HepG2 (cell line): ENCODE measurements around the gene MYOM1. TPM values are rescaled to one million over a fixed set of nuclear protein-coding genes. Genes with fewer than 3 reads are reported as not detected.

Source experiments
- AKAP8 ChIP-seq: sonication (generic); formaldehyde crosslinking; IDR thresholded peaks from 2 replicates; pipeline ENCODE4 v1.5.1; 2020; ENCODE audit warnings: mild to moderate bottlenecking, missing genetic modification reagents
- CBX5 ChIP-seq: sonication (generic); formaldehyde crosslinking; IDR thresholded peaks from 2 replicates; pipeline ENCODE4 v1.4.0; 2020; ENCODE audit warnings: missing genetic modification reagents, borderline replicate concordance
- CHD2 ChIP-seq: IDR thresholded peaks from 2 replicates; pipeline ENCODE4 v1.6.1; 2011; ENCODE audit warnings: low read depth, low read length, improper control_type of control experiment
- FOXM1 ChIP-seq: sonication (generic); formaldehyde crosslinking; IDR thresholded peaks from 2 replicates; pipeline ENCODE4 v1.5.0; 2020; ENCODE audit warnings: missing genetic modification reagents
- GATA4 ChIP-seq: sonication (generic); IDR thresholded peaks from 2 replicates; pipeline ENCODE4 v1.6.1; 2016; ENCODE audit warnings: antibody characterized with exemption, low read depth, borderline replicate concordance
- GFI1 ChIP-seq: sonication (generic); formaldehyde crosslinking; IDR thresholded peaks from 2 replicates; pipeline ENCODE4 v1.5.0; 2020; ENCODE audit warnings: missing genetic modification reagents, mild to moderate bottlenecking, borderline replicate concordance
- KLF16 ChIP-seq, 2 experiments: sonication (generic) in 1 of 2; formaldehyde crosslinking in 1 of 2; IDR thresholded peaks; 2 replicates each; pipeline versions ENCODE4 v1.6.1 to v1.8.0; 2016 to 2023; ENCODE audit warnings: missing genetic modification reagents in 2 of 2, missing compliant biosample characterization in 1 of 2
- MBNL3 ChIP-seq: fragments of 250-450 bp; sonication (Bioruptor Pico); conservative IDR thresholded peaks from 2 replicates; pipeline ENCODE4 v1.8.0; 2022; ENCODE audit warnings: mild to moderate bottlenecking, inconsistent platforms
- MIER2 ChIP-seq: IDR thresholded peaks from 2 replicates; pipeline ENCODE4 v1.6.1; 2016; ENCODE audit warnings: missing biosample characterization, missing genetic modification reagents
- NFE2L1 ChIP-seq: sonication (generic); formaldehyde crosslinking; IDR thresholded peaks from 2 replicates; pipeline ENCODE4 v1.4.0; 2020; ENCODE audit warnings: missing genetic modification reagents, mild to moderate bottlenecking, borderline replicate concordance
- NFKBIZ ChIP-seq: IDR thresholded peaks from 2 replicates; pipeline ENCODE4 v1.6.1; 2018; ENCODE audit warnings: missing genetic modification reagents, missing compliant biosample characterization
- NR2F6 ChIP-seq, 2 experiments: IDR thresholded peaks; 2 replicates each; pipeline ENCODE4 v1.6.1; 2016; ENCODE audit warnings: antibody characterized with exemption in 1 of 2, mild to moderate bottlenecking in 1 of 2
- SALL1 ChIP-seq: sonication (generic); formaldehyde crosslinking; IDR thresholded peaks from 2 replicates; pipeline ENCODE4 v1.8.0; 2022; ENCODE audit warnings: mild to moderate bottlenecking, missing genetic modification reagents
- SETDB1 ChIP-seq: sonication (generic); formaldehyde crosslinking; IDR thresholded peaks from 2 replicates; pipeline ENCODE4 v1.5.1; 2020; ENCODE audit warnings: missing genetic modification reagents, mild to moderate bottlenecking, borderline replicate concordance
- STAT5B ChIP-seq: sonication (generic); formaldehyde crosslinking; IDR thresholded peaks from 2 replicates; pipeline ENCODE4 v1.4.0; 2020; ENCODE audit warnings: missing genetic modification reagents
- TBX2 ChIP-seq: sonication (generic); formaldehyde crosslinking; IDR thresholded peaks from 2 replicates; pipeline ENCODE4 v1.5.0; 2020; ENCODE audit warnings: missing genetic modification reagents, mild to moderate bottlenecking, borderline replicate concordance
- TOE1 ChIP-seq: sonication (generic); formaldehyde crosslinking; IDR thresholded peaks from 2 replicates; pipeline ENCODE4 v1.4.0; 2020; ENCODE audit warnings: mild to moderate bottlenecking, missing genetic modification reagents
- ZMYM3 ChIP-seq: sonication (generic); formaldehyde crosslinking; IDR thresholded peaks from 2 replicates; pipeline ENCODE4 v1.5.1; 2020; ENCODE audit warnings: mild to moderate bottlenecking, missing genetic modification reagents
- ZNF263 ChIP-seq: sonication (generic); formaldehyde crosslinking; IDR thresholded peaks from 2 replicates; pipeline ENCODE4 v1.4.0; 2020; ENCODE audit warnings: missing genetic modification reagents
- ZNF460 ChIP-seq: sonication (generic); formaldehyde crosslinking; IDR thresholded peaks from 2 replicates; pipeline ENCODE4 v1.5.1; 2020; ENCODE audit warnings: missing genetic modification reagents, mild to moderate bottlenecking, borderline replicate concordance
- ZNF614 ChIP-seq: IDR thresholded peaks from 2 replicates; pipeline ENCODE4 v1.6.1; 2018; ENCODE audit warnings: missing biosample characterization, missing genetic modification reagents, inconsistent platforms, borderline replicate concordance
- ZNF773 ChIP-seq: sonication (generic); formaldehyde crosslinking; IDR thresholded peaks from 2 replicates; pipeline ENCODE4 v1.4.0; 2020; ENCODE audit warnings: missing genetic modification reagents, borderline replicate concordance
- ZNF780A ChIP-seq: sonication (generic); formaldehyde crosslinking; IDR thresholded peaks from 2 replicates; pipeline ENCODE4 v1.8.0; 2022; ENCODE audit warnings: mild to moderate bottlenecking, missing genetic modification reagents, moderate library complexity
- ZNF790 ChIP-seq: sonication (generic); formaldehyde crosslinking; IDR thresholded peaks from 2 replicates; pipeline ENCODE4 v1.8.0; 2022; ENCODE audit warnings: missing genetic modification reagents, mild to moderate bottlenecking, borderline replicate concordance
- polyA plus RNA-seq, 8 experiments: library from polyadenylated mRNA; depleted of rRNA in 3 of 8; stranded (reverse) in 7 of 8; unstranded in 1 of 8; fragments of >200 nt; fragmentation: Illumina TruSeq in 4 of 8; extraction: Trizol in 4 of 8; gene quantifications; 2 replicates each; pipeline versions ENCODE4 v1.2.1 to v1.2.3, GENCODE V29; 2011 to 2016; ENCODE audit warnings: low read depth in 4 of 8, missing spikeins in 1 of 8, mixed read lengths in 1 of 8; ENCODE audit not compliant: insufficient read depth in 1 of 8
- total RNA-seq, 5 experiments: library from RNA; depleted of rRNA; stranded (reverse); fragments of >200 nt; fragmentation: Illumina TruSeq; extraction: Trizol; gene quantifications; 2 replicates each; pipeline ENCODE4 v1.2.3, GENCODE V29; 2016; ENCODE audit warnings: low read depth in 1 of 5
- TF ChIP-seq, protein P1 (sequence below): IDR thresholded peaks from 2 replicates; pipeline ENCODE4 v1.6.1; 2016; ENCODE audit warnings: low read depth
- TF ChIP-seq, protein P2 (sequence below): sonication (generic); formaldehyde crosslinking; IDR thresholded peaks from 2 replicates; pipeline ENCODE4 v1.5.0; 2020; ENCODE audit warnings: mild to moderate bottlenecking, missing genetic modification reagents, moderate library complexity
- TF ChIP-seq, protein P3 (sequence below): sonication (generic); formaldehyde crosslinking; IDR thresholded peaks from 2 replicates; pipeline ENCODE4 v1.5.0; 2020; ENCODE audit warnings: missing genetic modification reagents

Gene MYOM1
- total and polyA plus RNA-seq, 2 of the 13 experiments (the other 11 are each of a cell fraction or from before 2014, with no cell fraction given), result 0.46 to 0.98 TPM

DNA sequence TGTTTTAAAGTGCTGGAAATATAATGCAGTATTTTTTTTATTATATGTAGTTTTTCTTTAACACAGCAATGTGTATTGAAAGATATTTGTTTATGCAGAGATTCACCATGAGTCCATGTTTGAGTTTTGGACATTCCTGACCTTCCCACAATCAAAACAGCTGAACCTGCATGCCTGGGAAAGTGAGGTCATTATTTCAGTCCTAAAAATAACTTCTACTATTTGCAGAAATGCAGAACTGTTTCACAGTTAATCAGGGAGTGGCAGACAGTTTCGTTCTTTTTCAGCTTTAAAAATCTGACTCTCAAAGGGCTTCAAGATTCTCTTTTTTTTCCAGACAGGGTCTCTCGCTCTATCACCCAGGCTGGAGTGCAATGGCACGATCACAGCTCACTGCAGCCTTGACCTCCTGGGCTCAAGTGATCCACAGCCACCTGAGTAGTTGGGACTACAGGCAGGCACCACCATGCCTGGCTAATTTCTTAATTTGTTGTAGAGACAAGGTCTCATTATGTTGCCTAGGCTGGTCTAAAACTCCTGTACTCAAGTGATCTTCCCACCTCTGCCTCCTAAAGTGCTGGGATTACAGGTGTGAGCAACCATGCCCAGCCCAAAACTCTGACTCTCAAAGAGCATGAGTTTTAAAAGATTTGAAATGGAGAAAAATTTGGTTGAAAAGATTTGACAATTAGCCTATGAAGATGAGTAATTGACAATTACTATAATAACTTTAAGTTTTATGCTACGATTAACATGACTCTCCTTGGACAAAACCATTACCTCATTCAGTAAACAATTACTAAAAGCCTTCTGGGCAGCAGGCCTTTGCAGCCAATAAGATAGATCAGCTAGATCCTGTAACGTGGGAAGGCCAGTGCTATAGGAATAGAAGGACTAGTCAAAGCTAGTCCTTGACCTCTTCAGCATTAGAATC, 37.2 kb upstream of the MYOM1 start (continued):
- TF ChIP-seq ZNF460, result no peak
- no peak for TF ChIP-seq ZNF263 (CRISPR knock-in tag)
- TF ChIP-seq MIER2 (CRISPR knock-in tag), result no peak
- TF ChIP-seq CHD2, result no peak
- peak; percentile 69 for TF ChIP-seq SALL1
- TF ChIP-seq AKAP8, result no peak
- TF ChIP-seq GFI1 (CRISPR knock-in tag), result peak; percentile 93
- TF ChIP-seq FOXM1 (CRISPR knock-in tag), result no peak
- no peak for TF ChIP-seq ZMYM3 (CRISPR knock-in tag)
- TF ChIP-seq NR2F6 (IDR thresholded peaks at IDR 0.05), result peak; percentile 69
- peak; percentile 72; the same call in 1 of the 2 replicates for TF ChIP-seq NR2F6 (CRISPR knock-in tag; IDR thresholded peaks at IDR 0.05)
- TF ChIP-seq, protein P1, sequence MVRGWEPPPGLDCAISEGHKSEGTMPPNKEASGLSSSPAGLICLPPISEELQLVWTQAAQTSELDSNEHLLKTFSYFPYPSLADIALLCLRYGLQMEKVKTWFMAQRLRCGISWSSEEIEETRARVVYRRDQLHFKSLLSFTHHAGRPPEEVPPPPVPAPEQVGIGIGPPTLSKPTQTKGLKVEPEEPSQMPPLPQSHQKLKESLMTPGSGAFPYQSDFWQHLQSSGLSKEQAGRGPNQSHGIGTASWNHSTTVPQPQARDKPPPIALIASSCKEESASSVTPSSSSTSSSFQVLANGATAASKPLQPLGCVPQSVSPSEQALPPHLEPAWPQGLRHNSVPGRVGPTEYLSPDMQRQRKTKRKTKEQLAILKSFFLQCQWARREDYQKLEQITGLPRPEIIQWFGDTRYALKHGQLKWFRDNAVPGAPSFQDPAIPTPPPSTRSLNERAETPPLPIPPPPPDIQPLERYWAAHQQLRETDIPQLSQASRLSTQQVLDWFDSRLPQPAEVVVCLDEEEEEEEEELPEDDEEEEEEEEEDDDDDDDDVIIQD, result no peak
- TF ChIP-seq KLF16 (CRISPR knock-in tag; IDR thresholded peaks at IDR 0.05), result no peak
- no peak for TF ChIP-seq STAT5B (CRISPR knock-in tag)
- no peak for TF ChIP-seq SETDB1 (CRISPR knock-in tag)
- TF ChIP-seq ZNF790, result no peak
- TF ChIP-seq ZNF614 (CRISPR knock-in tag), result no peak
- no peak for TF ChIP-seq MBNL3 (CRISPR knock-in tag)
- no peak for TF ChIP-seq NFE2L1 (CRISPR knock-in tag)
- no peak for TF ChIP-seq GATA4
- TF ChIP-seq, protein P2, sequence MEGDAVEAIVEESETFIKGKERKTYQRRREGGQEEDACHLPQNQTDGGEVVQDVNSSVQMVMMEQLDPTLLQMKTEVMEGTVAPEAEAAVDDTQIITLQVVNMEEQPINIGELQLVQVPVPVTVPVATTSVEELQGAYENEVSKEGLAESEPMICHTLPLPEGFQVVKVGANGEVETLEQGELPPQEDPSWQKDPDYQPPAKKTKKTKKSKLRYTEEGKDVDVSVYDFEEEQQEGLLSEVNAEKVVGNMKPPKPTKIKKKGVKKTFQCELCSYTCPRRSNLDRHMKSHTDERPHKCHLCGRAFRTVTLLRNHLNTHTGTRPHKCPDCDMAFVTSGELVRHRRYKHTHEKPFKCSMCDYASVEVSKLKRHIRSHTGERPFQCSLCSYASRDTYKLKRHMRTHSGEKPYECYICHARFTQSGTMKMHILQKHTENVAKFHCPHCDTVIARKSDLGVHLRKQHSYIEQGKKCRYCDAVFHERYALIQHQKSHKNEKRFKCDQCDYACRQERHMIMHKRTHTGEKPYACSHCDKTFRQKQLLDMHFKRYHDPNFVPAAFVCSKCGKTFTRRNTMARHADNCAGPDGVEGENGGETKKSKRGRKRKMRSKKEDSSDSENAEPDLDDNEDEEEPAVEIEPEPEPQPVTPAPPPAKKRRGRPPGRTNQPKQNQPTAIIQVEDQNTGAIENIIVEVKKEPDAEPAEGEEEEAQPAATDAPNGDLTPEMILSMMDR (CRISPR knock-in tag), result no peak
- no peak for TF ChIP-seq NFKBIZ (CRISPR knock-in tag)
- no peak for TF ChIP-seq ZNF780A (CRISPR knock-in tag)
- TF ChIP-seq TOE1 (CRISPR knock-in tag), result no peak
- TF ChIP-seq, protein P3, sequence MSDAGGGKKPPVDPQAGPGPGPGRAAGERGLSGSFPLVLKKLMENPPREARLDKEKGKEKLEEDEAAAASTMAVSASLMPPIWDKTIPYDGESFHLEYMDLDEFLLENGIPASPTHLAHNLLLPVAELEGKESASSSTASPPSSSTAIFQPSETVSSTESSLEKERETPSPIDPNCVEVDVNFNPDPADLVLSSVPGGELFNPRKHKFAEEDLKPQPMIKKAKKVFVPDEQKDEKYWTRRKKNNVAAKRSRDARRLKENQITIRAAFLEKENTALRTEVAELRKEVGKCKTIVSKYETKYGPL (CRISPR knock-in tag), result no peak
- TF ChIP-seq CBX5 (CRISPR knock-in tag), result no peak
- 0 out of 2 replicates have a peak, but pooled peaks have one; percentile 26 for TF ChIP-seq TBX2
- no peak for TF ChIP-seq ZNF773 (CRISPR knock-in tag)
